AG09309 (cell line): ENCODE results near the gene ZFP91.

Experiments
- DNase-seq: peaks from one replicate; pipeline ENCODE4 v3.0.0-alpha.2; 2010; ENCODE audit warnings: low read depth
- H3K4me3 ChIP-seq: 2 replicates; pipeline ENCODE4 v1.5.1; 2011; ENCODE audit warnings: mild to moderate bottlenecking, low read depth, low read length, moderate library complexity; ENCODE audit not compliant: control insufficient read depth
- TF ChIP-seq, protein P1 (sequence below): IDR thresholded peaks from 2 replicates; pipeline ENCODE4 v1.5.1; 2011; ENCODE audit warnings: mild to moderate bottlenecking, low read depth, low read length, inconsistent platforms; ENCODE audit not compliant: insufficient read depth, control insufficient read depth; ENCODE audit errors: missing control alignments

Gene ZFP91

DNA sequence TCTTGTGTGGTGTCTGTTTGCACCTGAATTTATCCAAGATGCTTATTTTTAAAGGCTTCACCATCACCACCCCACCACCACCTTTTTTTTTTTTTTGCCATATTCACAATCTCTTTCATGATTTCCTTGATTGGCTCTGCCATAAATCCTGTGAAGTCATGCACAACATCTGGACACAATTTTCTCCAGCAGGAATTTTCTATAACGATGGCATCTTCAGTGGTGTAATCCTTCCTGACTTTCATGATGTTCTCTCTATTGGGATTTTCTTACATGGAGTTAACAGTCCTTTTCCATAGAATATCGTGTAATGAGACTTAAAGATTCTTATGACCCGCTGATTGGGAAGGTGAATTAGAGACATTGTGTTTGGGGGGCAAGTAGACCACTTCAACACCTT, 17.8 kb downstream of the ZFP91 start:
- no peak overlapping the region for H3K4me3 ChIP-seq
- no peak for DNase-seq
- TF ChIP-seq, protein P1, sequence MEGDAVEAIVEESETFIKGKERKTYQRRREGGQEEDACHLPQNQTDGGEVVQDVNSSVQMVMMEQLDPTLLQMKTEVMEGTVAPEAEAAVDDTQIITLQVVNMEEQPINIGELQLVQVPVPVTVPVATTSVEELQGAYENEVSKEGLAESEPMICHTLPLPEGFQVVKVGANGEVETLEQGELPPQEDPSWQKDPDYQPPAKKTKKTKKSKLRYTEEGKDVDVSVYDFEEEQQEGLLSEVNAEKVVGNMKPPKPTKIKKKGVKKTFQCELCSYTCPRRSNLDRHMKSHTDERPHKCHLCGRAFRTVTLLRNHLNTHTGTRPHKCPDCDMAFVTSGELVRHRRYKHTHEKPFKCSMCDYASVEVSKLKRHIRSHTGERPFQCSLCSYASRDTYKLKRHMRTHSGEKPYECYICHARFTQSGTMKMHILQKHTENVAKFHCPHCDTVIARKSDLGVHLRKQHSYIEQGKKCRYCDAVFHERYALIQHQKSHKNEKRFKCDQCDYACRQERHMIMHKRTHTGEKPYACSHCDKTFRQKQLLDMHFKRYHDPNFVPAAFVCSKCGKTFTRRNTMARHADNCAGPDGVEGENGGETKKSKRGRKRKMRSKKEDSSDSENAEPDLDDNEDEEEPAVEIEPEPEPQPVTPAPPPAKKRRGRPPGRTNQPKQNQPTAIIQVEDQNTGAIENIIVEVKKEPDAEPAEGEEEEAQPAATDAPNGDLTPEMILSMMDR: no peak

DNA sequence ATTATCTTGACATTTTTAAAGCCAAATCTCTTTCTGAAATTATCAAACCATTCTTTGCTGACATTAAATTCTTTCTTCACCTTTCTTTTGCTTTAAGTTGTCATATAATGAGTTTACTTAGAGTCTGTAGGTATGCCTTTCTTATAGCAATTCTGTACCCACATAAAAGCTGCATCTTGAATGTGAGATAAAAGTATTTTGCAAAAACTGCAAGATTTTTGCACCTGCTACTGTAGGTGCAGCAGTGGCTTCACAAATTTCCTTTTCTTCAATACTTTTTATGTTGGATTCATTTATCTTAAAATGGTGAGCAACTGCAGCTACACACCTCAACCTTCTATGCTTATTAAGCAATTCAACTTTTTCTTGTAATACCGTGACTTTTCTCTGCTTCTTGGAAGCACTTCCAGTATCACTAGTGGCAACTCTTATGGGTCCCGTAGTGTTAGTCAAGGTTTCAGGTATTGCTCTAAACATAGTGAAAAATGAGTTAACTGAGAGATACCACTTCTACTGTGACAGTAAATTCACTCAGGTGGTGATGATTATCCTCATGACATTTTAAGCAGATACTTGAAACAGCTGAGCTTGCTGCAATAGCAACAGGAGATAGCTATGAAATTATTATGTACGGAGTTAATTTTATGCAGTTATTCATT, 18.8 kb downstream of the ZFP91 start:
- DNase-seq: no peak
- TF ChIP-seq, protein P1: no peak
- H3K4me3 ChIP-seq: no peak overlapping the region

DNA sequence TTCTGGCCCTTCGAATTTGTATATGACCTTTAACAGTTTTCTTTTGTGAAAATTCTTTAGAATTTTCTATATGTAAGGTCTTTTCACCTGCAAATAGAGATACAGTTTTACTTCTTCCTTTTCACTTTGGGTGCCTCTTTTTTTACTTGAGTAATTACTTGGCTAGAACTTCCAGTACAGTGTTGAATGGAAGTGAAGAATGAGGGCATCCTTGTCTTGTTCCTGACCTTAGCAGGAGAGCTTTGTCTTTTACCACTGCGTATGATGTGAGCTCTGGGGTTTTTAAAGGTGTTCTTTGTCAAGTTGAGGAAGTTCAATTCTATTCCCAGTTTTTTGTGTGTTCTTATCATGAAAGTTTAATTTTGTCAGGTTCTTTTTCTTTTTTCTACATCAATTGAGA, 21.6 kb downstream of the ZFP91 start:
- no peak for DNase-seq
- TF ChIP-seq, protein P1: no peak
- no peak overlapping the region for H3K4me3 ChIP-seq

DNA sequence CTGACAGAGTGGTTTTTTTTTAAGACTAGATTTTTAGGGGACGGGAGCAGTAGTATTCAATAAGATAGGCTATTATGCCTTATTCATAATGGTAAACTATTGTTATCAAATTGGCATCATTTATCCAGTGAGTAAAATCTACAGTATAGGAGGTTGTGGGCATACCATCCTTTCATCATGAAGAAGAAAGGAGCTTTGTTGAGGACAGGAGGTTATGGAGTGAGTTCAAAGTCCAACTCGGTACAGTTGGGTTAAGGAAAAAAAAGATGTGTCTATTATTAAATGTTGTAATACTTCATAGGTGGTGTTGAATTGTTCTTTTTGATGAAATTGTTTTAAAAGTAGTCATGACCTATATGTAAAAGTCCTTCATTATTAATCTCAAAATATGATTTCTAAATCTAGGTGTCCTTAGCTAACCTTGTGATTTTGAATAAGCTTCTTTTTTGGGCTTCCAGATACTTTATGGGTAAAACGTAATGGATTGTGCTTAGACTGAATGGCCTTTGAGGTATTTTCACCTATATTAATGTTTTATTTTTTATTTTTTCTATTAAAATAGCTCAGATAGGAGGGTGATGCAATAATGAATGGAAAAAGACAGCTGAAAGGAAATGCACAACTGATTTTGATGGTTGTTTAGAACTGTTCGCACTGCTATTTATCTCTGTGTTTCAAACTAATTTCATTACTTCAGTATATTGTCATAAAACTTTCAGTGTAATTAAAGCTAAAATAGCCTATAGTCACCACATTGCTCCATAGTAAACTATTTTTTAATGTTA, 28.3 kb downstream of the ZFP91 start:
- TF ChIP-seq, protein P1: no peak
- no peak overlapping the region for H3K4me3 ChIP-seq
- no peak for DNase-seq

DNA sequence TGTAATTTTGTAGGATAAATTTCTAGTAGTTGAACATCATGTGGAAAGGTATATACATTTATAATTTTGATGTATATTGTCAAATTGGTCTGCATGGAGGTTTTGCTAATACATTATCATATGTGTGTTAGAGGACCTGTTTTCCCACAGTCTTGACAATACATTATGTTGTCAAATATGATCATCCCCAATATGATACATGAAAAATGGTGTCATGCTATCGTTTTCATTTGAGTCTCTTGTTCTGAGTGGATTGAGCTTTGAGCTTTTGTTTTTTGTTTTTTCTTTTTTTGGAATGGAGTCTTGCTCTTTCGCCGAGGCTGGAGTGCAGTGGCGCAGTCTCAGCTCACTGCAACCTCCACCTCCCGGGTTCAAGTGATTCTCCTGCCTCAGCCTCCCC, 29.5 kb downstream of the ZFP91 start:
- no peak overlapping the region for H3K4me3 ChIP-seq
- DNase-seq: no peak
- TF ChIP-seq, protein P1: no peak

DNA sequence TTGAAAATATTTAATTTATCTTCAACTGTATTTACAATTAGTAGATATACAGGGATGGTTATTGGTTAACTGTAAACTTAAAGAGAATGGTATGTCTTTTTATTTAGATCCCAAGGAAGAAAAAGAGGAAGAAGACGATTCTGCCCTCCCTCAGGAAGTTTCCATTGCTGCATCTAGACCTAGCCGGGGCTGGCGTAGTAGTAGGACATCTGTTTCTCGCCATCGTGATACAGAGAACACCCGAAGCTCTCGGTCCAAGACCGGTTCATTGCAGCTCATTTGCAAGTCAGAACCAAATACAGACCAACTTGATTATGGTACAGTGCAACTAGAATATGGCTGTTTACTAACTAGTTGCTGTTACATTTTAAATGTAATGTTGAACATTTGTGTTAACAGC, 30.9 kb downstream of the ZFP91 start:
- TF ChIP-seq, protein P1: no peak

DNA sequence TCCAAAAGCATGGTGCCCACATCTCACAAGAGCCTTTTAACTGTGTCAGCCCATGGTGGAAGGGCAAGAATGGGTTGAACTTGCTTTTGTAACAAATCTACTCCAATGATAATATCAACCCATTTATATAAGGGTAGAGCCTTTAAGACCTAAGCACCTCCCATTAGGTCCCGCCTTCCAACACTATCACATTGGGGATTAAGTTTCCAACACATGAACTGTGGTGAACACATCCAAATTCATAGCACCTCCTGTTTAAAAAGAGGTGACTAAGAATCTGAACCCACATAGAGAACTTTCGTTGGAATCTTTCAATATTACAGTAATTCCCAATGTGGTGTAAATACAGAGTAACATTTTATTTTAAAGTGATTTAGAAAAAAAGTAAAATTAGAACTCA, 34.4 kb downstream of the ZFP91 start:
- TF ChIP-seq, protein P1: no peak
- no peak overlapping the region for H3K4me3 ChIP-seq
- DNase-seq: no peak

More for the DNA sequence above, 30.9 kb downstream of the ZFP91 start:
- no peak overlapping the region for H3K4me3 ChIP-seq
- DNase-seq: no peak
